HCT116 (cell line): ENCODE data around the gene FAM83F.

ENCODE experiments used
- CTCF ChIP-seq, 3 experiments: fragments of 200-600 bp in 1 of 3; sonication (generic) in 1 of 3; IDR thresholded peaks in 2 of 3; conservative IDR thresholded peaks in 1 of 3; 2 replicates each; pipeline ENCODE4 v1.5.1; 2012 to 2017; ENCODE audit warnings: low read depth in 2 of 3, low read length in 2 of 3, antibody characterized with exemption in 1 of 3, borderline replicate concordance in 1 of 3, control low read depth in 1 of 3, mild to moderate bottlenecking in 1 of 3, mixed read lengths in 1 of 3, mixed run types in 1 of 3, moderate library complexity in 1 of 3; ENCODE audit not compliant: insufficient read depth in 1 of 3
- EZH2 ChIP-seq: fragments of 200-600 bp; sonication (generic); IDR thresholded peaks from 2 replicates; pipeline ENCODE4 v1.6.1; 2017; ENCODE audit warnings: antibody characterized with exemption, mixed run types
- POLR2AphosphoS5 ChIP-seq: IDR thresholded peaks from 2 replicates; pipeline ENCODE4 v1.6.1; 2011; ENCODE audit warnings: mild to moderate bottlenecking, low read depth, low read length, moderate library complexity
- ZNF274 ChIP-seq: fragments of 200-500 bp; sonication (Bioruptor generic); IDR thresholded peaks from 2 replicates; pipeline ENCODE4 v1.6.1; 2014; ENCODE audit warnings: mild to moderate bottlenecking, low read depth, low read length, inconsistent platforms

GRCh38 chr22:39979458-39979857, 15.3 kb upstream of the FAM83F start:
- TF ChIP-seq CTCF (IDR thresholded peaks at IDR 0.05 in 2 of 3, conservative IDR thresholded peaks at IDR 0.05 in 1 of 3; ENCODE audit: borderline replicate concordance in 1 of 3, insufficient read depth in 1 of 3, low read depth in 2 of 3, low read length in 2 of 3), result no peak
- TF ChIP-seq POLR2AphosphoS5, result no peak
- TF ChIP-seq ZNF274, result no peak
- no peak for TF ChIP-seq EZH2
